Adrenal gland (tissue), 5 donors: Measurements from ENCODE around the gene PHKA1.

Experiments
- POLR2A ChIP-seq, 2 donors: fragments of 450-650 bp; IDR thresholded peaks; one replicate each; pipeline ENCODE4 v1.6.1; 2017; ENCODE audit warnings: antibody characterized with exemption in 2 of 2, mild to moderate bottlenecking in 2 of 2, moderate library complexity in 1 of 2
- TF ChIP-seq, protein P1 (sequence below), 6 experiments: fragments of 450-650 bp in 4 of 6; fragments of 200-600 bp in 2 of 6; sonication (generic) in 1 of 6; IDR thresholded peaks; 1 replicate in 5 of 6; 2 replicates in 1 of 6; pipeline versions ENCODE4 v1.5.1 to v1.8.0; 2016 to 2021; ENCODE audit warnings: antibody characterized with exemption in 6 of 6, mild to moderate bottlenecking in 2 of 6, moderate library complexity in 1 of 6
- donor health status: DM: no; HTN: no; CAD: no.

DNA sequence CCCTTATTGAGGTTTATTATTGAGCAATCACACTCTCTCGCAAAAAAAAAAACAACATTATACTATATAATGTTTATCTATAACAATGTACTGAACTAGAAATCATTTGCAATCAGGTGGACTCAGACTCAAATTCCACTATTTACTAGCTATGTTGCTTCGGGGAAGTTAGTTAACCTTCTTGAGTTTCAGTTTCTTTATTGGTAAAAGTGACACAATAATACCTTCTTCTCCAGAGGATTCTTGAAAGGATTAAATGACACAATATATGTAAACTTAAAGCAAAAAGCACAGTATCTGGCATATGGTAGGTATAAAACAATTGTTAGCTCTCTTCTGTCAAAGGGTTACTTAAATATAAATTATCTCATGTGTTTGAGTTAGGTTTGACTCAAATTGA is 110.0 kb downstream of the PHKA1 start:
- TF ChIP-seq, protein P1, sequence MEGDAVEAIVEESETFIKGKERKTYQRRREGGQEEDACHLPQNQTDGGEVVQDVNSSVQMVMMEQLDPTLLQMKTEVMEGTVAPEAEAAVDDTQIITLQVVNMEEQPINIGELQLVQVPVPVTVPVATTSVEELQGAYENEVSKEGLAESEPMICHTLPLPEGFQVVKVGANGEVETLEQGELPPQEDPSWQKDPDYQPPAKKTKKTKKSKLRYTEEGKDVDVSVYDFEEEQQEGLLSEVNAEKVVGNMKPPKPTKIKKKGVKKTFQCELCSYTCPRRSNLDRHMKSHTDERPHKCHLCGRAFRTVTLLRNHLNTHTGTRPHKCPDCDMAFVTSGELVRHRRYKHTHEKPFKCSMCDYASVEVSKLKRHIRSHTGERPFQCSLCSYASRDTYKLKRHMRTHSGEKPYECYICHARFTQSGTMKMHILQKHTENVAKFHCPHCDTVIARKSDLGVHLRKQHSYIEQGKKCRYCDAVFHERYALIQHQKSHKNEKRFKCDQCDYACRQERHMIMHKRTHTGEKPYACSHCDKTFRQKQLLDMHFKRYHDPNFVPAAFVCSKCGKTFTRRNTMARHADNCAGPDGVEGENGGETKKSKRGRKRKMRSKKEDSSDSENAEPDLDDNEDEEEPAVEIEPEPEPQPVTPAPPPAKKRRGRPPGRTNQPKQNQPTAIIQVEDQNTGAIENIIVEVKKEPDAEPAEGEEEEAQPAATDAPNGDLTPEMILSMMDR (IDR thresholded peaks at IDR 0.05): no peak
- no peak for TF ChIP-seq POLR2A (IDR thresholded peaks at IDR 0.05)
